GM19463 (cell line): ENCODE measurements around the gene EXD3.
"Not testable (repeated sequence)": the region's sequence is repeated elsewhere in the genome, so short reads cannot be mapped to it uniquely, and the experiment has no call there.

Source experiments
- ATAC-seq: cut with Tn5 transposase; IDR thresholded peaks from one replicate; pipeline ENCODE4 v1.9.1; 2021; ENCODE audit warnings: mild to moderate bottlenecking, moderate library complexity; ENCODE audit not compliant: unreplicated experiment

The EXD3 gene

GRCh38 chr9:137381501-137382443 is 41.2 kb downstream of the EXD3 start:
- no peak for ATAC-seq

- no peak for ATAC-seq
These were observed 42.4 kb downstream of the EXD3 start for GRCh38 chr9:137380606-137381005.

- no peak for ATAC-seq
These were observed 42.8 kb downstream of the EXD3 start for GRCh38 chr9:137380171-137380570.

GRCh38 chr9:137379761-137380161 is 43.2 kb downstream of the EXD3 start:
- no peak for ATAC-seq

GRCh38 chr9:137378688-137379410 is 44.1 kb downstream of the EXD3 start:
- ATAC-seq: not testable (repeated sequence)

- no peak for ATAC-seq
These were observed 46.6 kb downstream of the EXD3 start for GRCh38 chr9:137376386-137376785.

- ATAC-seq: no peak
These were observed 47.5 kb downstream of the EXD3 start for GRCh38 chr9:137375321-137376058.

GRCh38 chr9:137374131-137374845 is 48.7 kb downstream of the EXD3 start:
- no peak for ATAC-seq

GRCh38 chr9:137373611-137373980 is 49.4 kb downstream of the EXD3 start:
- no peak for ATAC-seq

- no peak for ATAC-seq
These were observed 50.0 kb downstream of the EXD3 start for GRCh38 chr9:137372693-137373610.

GRCh38 chr9:137371946-137372651 is 50.9 kb downstream of the EXD3 start:
- no peak for ATAC-seq

GRCh38 chr9:137371521-137371941 is 51.4 kb downstream of the EXD3 start:
- ATAC-seq: no peak

- ATAC-seq: no peak
These were observed 52.0 kb downstream of the EXD3 start for GRCh38 chr9:137370865-137371520.

GRCh38 chr9:137369911-137370764 is 52.8 kb downstream of the EXD3 start:
- no peak for ATAC-seq

GRCh38 chr9:137369061-137369787 is 53.7 kb downstream of the EXD3 start:
- no peak for ATAC-seq

- ATAC-seq: no peak
These were observed 54.4 kb downstream of the EXD3 start for GRCh38 chr9:137368431-137369035.
